GM13977 (cell line): ENCODE measurements around the gene PRIMPOL.
"Not testable (repeated sequence)": the region's sequence is repeated elsewhere in the genome, so short reads cannot be mapped to it uniquely, and the experiment has no call there.

Source experiments
- DNase-seq: peaks from one replicate; pipeline ENCODE4 v3.0.0; 2012; ENCODE audit warnings: low spot score
- in situ Hi-C: fragments of 300-500 bp; cut with MboI; formaldehyde crosslinking; loops from one replicate; pipeline ENCODE4 v1.12.0; 2022; ENCODE audit warnings: low sequenced_read_pairs, low pct_unique_long_range_greater_than_20kb, mixed read lengths, inconsistent platforms; ENCODE audit not compliant: unreplicated experiment
- TF ChIP-seq, protein P1 (sequence below): IDR thresholded peaks from 2 replicates; pipeline ENCODE4 v1.5.1; 2012; ENCODE audit warnings: mild to moderate bottlenecking, control low read depth; ENCODE audit not compliant: insufficient read depth; ENCODE audit errors: extremely low read depth, missing control alignments

Gene PRIMPOL

DNA sequence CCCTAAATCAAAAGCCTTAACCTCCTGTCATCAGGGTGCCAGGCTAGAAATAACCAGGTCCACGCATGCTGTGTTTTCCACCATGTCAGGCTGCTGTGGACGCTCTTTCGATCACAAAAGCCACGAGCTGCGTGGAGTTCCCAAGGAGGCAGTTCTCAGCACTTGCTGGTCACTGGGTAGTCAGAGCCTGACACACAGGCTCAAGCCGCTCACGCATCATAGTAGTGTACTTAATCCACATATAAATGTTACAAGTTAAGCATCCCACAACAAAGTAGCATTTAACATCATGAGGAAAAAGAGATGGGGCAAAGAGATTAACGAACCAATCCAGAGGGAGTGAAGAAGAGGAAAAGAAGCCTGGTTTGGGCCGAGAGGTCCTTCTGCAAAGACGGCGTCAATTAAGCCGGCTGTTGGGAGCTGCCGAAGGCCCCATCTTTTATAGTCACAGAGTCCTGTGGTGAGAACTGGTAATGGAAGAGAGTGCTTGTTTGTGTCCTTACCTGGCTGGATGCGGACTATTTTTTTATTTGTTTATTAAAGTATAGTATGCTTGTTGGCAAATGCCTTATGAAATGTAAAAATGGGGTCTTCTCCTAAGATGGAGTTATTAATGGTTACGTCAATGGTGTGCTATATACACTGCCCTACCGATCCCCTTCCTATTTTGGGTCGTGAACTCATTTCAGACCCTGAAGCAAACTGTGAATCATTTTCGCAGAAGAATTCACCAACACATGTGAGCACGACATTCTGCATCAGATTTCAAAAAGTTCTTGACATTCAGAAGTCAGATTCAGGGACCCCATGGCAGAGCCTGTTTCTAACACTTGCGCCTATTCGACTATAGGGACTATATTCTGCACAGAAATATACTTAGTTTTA, 675 bp downstream of the PRIMPOL start:
- DNase-seq, result no peak
- TF ChIP-seq, protein P1, sequence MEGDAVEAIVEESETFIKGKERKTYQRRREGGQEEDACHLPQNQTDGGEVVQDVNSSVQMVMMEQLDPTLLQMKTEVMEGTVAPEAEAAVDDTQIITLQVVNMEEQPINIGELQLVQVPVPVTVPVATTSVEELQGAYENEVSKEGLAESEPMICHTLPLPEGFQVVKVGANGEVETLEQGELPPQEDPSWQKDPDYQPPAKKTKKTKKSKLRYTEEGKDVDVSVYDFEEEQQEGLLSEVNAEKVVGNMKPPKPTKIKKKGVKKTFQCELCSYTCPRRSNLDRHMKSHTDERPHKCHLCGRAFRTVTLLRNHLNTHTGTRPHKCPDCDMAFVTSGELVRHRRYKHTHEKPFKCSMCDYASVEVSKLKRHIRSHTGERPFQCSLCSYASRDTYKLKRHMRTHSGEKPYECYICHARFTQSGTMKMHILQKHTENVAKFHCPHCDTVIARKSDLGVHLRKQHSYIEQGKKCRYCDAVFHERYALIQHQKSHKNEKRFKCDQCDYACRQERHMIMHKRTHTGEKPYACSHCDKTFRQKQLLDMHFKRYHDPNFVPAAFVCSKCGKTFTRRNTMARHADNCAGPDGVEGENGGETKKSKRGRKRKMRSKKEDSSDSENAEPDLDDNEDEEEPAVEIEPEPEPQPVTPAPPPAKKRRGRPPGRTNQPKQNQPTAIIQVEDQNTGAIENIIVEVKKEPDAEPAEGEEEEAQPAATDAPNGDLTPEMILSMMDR, result no peak
- in situ Hi-C loops, result no loop called here

DNA sequence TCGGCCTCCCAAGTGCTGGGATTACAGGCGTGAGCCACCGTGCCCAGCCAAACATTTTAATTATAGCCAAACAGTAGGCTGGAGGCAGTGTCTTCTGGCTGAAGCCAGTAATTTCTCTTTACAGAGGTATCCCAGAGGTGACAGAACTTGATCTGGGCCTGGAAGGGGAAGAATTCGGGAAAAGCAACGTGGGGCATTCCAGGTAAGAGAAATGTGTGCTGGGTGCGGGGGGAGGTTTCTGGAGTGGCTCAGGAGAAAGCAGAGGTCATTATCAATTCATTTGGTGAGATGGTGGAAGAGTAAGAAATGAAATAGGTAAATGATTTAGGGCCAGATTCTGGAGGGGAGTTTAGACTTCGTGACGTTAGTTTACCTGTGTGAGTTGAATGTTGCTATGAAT, 2.4 kb downstream of the PRIMPOL start:
- in situ Hi-C loops, result no loop called here
- no peak for DNase-seq
- TF ChIP-seq, protein P1, result no peak

DNA sequence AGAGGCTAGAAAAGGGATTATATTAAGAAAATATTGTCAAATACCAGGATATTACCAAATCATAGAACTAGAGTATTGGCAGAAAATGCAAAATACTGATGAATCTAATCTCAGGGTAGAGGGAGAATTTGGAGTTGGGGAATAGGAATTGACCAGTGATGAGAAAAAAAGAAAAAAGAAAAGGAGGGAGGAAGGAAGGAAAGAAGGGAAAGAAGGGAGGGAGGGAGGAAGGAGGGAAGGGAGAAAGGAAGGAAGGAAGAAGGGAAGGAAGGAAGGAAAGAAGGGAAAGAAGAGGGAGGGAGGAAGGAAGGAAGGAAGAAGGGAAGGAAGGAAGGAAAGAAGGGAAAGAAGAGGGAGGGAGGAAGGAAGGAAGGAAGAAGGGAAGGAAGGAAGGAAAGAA, 3.1 kb downstream of the PRIMPOL start:
- in situ Hi-C loops, DNase-seq: not testable (repeated sequence)

DNA sequence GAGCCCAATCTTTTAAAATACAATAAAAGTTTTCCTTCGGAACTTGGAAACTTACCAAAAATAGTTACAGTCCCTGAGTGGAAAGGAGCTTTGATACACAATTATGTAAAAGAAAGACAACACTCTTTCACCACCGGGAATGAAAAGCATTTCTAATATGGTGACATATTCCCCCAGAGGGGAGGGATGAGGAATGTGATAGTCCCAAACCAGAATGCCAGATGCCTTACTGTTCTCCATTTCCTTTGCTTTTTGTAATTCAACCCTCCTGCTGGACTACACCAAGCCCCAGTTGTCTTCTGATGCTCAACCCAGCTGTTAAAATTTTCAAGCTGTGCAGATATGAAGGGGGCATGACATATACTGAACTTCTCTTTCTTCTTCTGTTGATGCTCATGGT, 4.1 kb downstream of the PRIMPOL start:
- in situ Hi-C loops, result no loop called here
- DNase-seq, result no peak
- TF ChIP-seq, protein P1, result no peak

DNA sequence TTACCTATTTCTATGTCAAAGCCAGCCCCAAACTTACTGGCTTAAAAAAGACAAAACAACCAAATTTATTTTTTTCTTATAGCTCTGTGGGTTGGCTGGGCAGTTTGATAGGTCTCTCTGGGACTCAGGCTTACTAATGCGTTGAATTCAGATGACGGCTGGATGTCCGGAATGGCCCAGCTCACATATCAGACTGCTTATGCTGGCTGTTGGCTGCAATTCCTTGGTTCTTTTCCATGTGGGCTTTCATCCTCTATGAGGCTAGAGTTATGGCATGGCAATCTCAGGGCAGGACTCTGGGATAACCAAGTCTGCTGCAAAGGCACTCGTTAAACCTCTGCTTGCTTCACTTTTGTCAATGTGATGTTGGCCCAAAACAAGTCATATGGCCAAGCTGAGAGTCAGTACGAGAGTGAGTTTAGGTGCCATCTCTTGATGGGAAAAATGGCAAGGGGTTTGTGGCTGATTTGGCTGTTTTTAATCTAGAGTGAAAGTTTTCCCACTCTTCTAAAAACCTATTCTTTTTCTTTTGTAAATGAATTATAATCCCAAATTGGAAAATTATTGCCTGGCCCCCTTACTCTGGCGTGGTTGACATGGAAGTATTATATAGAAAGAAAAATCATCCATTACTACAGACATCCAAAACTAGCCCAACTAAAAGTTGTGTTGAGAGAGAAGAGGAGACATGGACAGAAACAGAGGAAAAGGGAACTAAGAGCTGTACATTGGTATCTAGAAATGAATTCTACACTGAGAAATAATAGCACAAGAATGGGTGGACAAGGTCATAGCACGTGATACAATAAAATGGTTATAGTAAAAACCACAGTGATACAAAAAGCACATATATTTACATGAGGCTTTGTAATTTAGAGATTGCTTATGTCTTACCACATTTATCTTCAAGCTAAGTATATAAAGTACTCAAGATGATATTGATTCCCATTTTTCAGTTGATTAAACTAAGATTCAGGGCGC, 6.6 kb downstream of the PRIMPOL start:
- in situ Hi-C loops, result no loop called here
- no peak for DNase-seq
- TF ChIP-seq, protein P1, result no peak

DNA sequence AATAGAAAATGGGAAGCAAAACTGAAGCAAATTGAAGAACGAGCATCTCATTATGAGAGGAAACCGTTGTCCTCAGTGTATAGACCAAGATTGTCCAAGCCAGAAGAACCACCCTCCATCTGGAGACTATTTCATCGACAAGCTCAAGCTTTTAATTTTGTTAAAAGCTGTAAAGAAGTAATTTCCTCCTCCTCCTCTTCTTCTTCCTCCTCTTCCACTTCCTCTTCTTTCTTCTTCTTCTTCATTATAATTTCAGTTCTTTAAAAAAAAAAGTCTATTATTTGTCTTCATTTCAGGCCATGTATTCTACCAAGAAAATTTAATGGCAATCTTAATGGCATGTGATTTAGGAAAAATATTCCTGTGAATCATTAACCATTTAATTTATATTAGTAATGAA, 7.6 kb downstream of the PRIMPOL start:
- TF ChIP-seq, protein P1, result no peak
- in situ Hi-C loops, result no loop called here
- no peak for DNase-seq

DNA sequence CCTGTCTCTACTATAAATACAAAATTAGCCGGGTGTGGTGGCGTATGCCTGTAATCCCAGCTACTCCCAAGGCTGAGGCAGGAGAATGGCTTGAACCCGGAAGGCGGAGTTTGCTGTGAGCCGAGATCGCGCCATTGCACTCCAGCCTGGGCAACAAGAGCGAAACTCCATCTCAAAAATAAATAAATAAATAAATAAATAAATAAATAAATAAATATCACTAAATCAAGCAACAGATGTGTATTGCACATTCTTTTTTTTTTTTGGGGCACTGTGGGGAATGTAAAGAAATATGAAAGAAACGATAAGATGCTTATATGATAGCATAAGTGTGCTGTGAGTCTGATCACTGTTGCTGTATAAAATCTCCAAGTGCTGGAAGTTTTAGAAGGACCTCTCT, 8.3 kb downstream of the PRIMPOL start:
- DNase-seq, in situ Hi-C loops: not testable (repeated sequence)
